Heart left ventricle (tissue), 13 donors: Measurements from ENCODE around the gene SCNN1G.

Experiments
- CTCF ChIP-seq, 12 donors: fragments of 200-600 bp; sonication (generic) in 4 of 12; IDR thresholded peaks; one replicate each; pipeline versions ENCODE4 v1.5.0 to v1.8.0; 2018 to 2022; ENCODE audit warnings: antibody characterized with exemption in 12 of 12, mild to moderate bottlenecking in 5 of 12
- POLR2A ChIP-seq, 2 donors: fragments of 450-650 bp; IDR thresholded peaks; one replicate each; pipeline ENCODE4 v1.6.1; 2017; ENCODE audit warnings: antibody characterized with exemption in 2 of 2, mild to moderate bottlenecking in 2 of 2, moderate library complexity in 2 of 2
- donor health status: ischemic (EF 13 %, LVEDD 7.1; RV severe dilation, severe dysfunction).
- donor health status: DM: no; HTN: yes; CAD: no.
- donor health status: DM: no; HTN: no; CAD: no.
- donor health status: ischemic (EF 25% LVEDD 6.9; RV normal size, moderate dysfunction).
- donor health status: ischemic (EF 25% LVEDD 5.7; RV mildly dilated, moderate dysfunction).
- donor health status: ischemic (EF 35%, LVEDD 5.7; RV mildly dilated, moderate dysfunction).
- donor health status: nonischemic (EF 11% LVEDD 7.7; RV severe dilation, severe dysfunction).
- donor health status: DM: yes; HTN: yes; CAD: no.
- donor health status: PGD.
- donor health status: ischemic (EF 29% LVEDD 5.4; RV normal size, mild dysfunction).
- donor health status: nonischemic (EF 23%, LVEDD 6.1; RV moderate dilation, normal function).

- TF ChIP-seq CTCF (IDR thresholded peaks at IDR 0.05) (no peak), POLR2A (IDR thresholded peaks at IDR 0.05) (no peak)
These were observed 24.4 kb upstream of the SCNN1G start for GRCh38 chr16:23158114-23158513.
